HL-60 (cell line): ENCODE measurements around the gene TMEM184B.

Experiments used
- GABPA ChIP-seq: IDR thresholded peaks from 2 replicates; pipeline ENCODE4 v1.6.1; 2012; ENCODE audit warnings: low read depth
- POLR2AphosphoS5 ChIP-seq: IDR thresholded peaks from 2 replicates; pipeline ENCODE4 v1.6.1; 2012; ENCODE audit warnings: low read depth
- REST ChIP-seq: IDR thresholded peaks from 2 replicates; pipeline ENCODE4 v1.6.1; 2012; ENCODE audit warnings: low read depth; ENCODE audit not compliant: insufficient replicate concordance
- SPI1 ChIP-seq: IDR thresholded peaks from 2 replicates; pipeline ENCODE4 v1.6.1; 2012; ENCODE audit warnings: low read depth, mild to moderate bottlenecking, borderline replicate concordance
- TF ChIP-seq, protein P1 (sequence below): IDR thresholded peaks from one replicate; pipeline ENCODE4 v1.5.1; 2011; ENCODE audit warnings: low read length, control low read depth, inconsistent platforms; ENCODE audit not compliant: insufficient read depth

DNA sequence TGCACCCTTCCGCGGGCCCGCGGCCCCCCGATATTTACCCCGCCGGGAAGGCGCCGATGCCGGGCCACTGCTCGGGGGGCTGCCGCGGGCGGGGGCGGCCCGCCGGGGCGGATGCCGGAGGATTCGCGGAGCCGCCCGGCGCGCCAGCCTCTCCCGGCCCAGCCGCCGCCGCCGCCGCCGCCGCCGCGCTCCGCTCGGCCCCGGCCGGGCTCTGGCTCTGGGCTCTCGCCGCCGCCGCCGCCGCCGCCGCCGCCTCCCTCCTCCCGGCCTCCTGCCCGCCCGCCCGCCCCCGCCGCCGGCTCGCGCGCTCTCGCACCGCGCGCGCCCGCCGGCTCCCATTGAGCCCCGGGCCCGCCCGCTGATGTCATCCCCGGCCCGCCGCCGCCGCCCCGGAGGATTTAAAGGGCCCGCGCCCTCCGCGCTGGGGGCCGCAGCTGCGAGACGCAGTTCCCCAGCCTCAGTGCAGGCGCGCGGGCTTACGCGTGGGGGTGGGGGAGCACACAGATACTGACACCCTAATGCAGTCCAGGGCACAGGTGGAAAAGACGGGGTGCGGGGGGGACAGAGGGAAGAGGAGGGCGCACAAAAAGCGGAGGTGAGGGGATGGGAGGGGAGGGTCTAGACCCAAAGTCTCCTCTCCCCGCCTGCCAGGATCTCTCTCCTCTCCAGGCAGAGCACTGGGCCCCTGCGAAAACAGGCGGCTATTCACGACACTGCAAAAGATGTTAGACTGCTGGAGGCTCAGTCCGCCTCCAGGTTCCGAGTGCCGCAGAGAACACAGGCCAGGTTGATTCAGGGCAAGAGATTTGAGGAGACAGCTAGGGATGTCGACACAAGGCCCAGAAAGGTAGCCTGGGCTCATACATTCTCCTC is 44.5 kb upstream of the TMEM184B start, which contains the start of gene CSNK1E:
- TF ChIP-seq, protein P1, sequence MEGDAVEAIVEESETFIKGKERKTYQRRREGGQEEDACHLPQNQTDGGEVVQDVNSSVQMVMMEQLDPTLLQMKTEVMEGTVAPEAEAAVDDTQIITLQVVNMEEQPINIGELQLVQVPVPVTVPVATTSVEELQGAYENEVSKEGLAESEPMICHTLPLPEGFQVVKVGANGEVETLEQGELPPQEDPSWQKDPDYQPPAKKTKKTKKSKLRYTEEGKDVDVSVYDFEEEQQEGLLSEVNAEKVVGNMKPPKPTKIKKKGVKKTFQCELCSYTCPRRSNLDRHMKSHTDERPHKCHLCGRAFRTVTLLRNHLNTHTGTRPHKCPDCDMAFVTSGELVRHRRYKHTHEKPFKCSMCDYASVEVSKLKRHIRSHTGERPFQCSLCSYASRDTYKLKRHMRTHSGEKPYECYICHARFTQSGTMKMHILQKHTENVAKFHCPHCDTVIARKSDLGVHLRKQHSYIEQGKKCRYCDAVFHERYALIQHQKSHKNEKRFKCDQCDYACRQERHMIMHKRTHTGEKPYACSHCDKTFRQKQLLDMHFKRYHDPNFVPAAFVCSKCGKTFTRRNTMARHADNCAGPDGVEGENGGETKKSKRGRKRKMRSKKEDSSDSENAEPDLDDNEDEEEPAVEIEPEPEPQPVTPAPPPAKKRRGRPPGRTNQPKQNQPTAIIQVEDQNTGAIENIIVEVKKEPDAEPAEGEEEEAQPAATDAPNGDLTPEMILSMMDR = no peak
- TF ChIP-seq POLR2AphosphoS5 = no peak
- no peak for TF ChIP-seq GABPA
- TF ChIP-seq SPI1 = no peak
- no peak for TF ChIP-seq REST
